IMR-90 (cell line): Measurements from ENCODE around the gene LEF1. TPM values are rescaled to one million over a fixed set of nuclear protein-coding genes. Genes with fewer than 3 reads are reported as not detected.
A peak's percentile ranks its signal among the peaks of the same experiment; 100 is the strongest.

ENCODE experiments used
- ATAC-seq: fragments of 200-7000 bp; cut with Tn5 transposase; 2 replicates; pipeline ENCODE4 v1.9.1; 2020; ENCODE audit warnings: low read depth, mild to moderate bottlenecking, moderate library complexity
- BruUV-seq: library from RNA; stranded (reverse); fragments of 400-500 nt; replicated peaks from 2 replicates; lab custom pipeline; 2021; lab: Mats Ljungman, UMichigan
- CTCF ChIA-PET: fragments of 300-600 bp; formaldehyde crosslinking; extraction: SDS; loops from one replicate; lab custom pipeline; 2021; ENCODE audit warnings: antibody characterized with exemption; lab: Yijun Ruan, JAX
- POLR2A ChIA-PET: fragments of 300-600 bp; sonication (Branson Sonifier 250); formaldehyde crosslinking; loops from one replicate; lab custom pipeline; 2022; ENCODE audit warnings: antibody characterized with exemption; ENCODE audit not compliant: unreplicated experiment; lab: Charles Lee
- DNase-seq: peaks from one replicate; pipeline ENCODE4 v3.0.0; 2013
- H2AFZ ChIP-seq: replicated peaks from 2 replicates; pipeline ENCODE3; 2013; ENCODE audit warnings: low read length, mild to moderate bottlenecking; ENCODE audit not compliant: poor library complexity
- H2AK5ac ChIP-seq: 2 replicates; pipeline ENCODE4 v1.6.1; 2013; ENCODE audit warnings: low read depth, low read length, inconsistent platforms
- H2AK9ac ChIP-seq: replicated peaks from 2 replicates; pipeline ENCODE3; 2013; ENCODE audit warnings: mild to moderate bottlenecking, low read depth, low read length, moderate library complexity; ENCODE audit not compliant: poor library complexity
- H2BK120ac ChIP-seq: 2 replicates; pipeline ENCODE4 v1.6.1; 2013; ENCODE audit warnings: low read depth, low read length, inconsistent platforms
- H2BK15ac ChIP-seq: 3 replicates; pipeline ENCODE4 v1.6.1; 2013; ENCODE audit warnings: low read depth, low read length, inconsistent platforms
- H2BK20ac ChIP-seq: 2 replicates; pipeline ENCODE4 v1.6.1; 2013; ENCODE audit warnings: low read depth, mild to moderate bottlenecking, inconsistent platforms, low read length, moderate library complexity
- H2BK5ac ChIP-seq: 2 replicates; pipeline ENCODE4 v1.6.1; 2013; ENCODE audit warnings: mild to moderate bottlenecking, low read depth, low read length, inconsistent platforms; ENCODE audit not compliant: poor library complexity, severe bottlenecking
- H3K14ac ChIP-seq: replicated peaks from 2 replicates; pipeline ENCODE4 v1.6.1; 2013; ENCODE audit warnings: low read depth, low read length, inconsistent platforms
- H3K18ac ChIP-seq: 2 replicates; pipeline ENCODE4 v1.6.1; 2013; ENCODE audit warnings: low read depth, low read length, control low read depth
- H3K23ac ChIP-seq: 2 replicates; pipeline ENCODE4 v1.6.1; 2013; ENCODE audit warnings: low read depth, low read length, inconsistent platforms
- H3K27ac ChIP-seq: 2 replicates; pipeline ENCODE4 v1.5.1; 2013; ENCODE audit warnings: mild to moderate bottlenecking, control low read depth, low read length; ENCODE audit not compliant: insufficient read depth
- H3K27me3 ChIP-seq: 2 replicates; pipeline ENCODE4 v1.6.1; 2013; ENCODE audit warnings: low read length; ENCODE audit not compliant: control insufficient read depth, insufficient read depth
- H3K36me3 ChIP-seq: 2 replicates; pipeline ENCODE4 v1.6.1; 2013; ENCODE audit warnings: low read length, mixed read lengths; ENCODE audit not compliant: control insufficient read depth, insufficient read depth
- H3K4ac ChIP-seq: 2 replicates; pipeline ENCODE4 v1.6.1; 2013; ENCODE audit warnings: low read depth, low read length, inconsistent platforms
- H3K4me1 ChIP-seq: 2 replicates; pipeline ENCODE4 v1.6.1; 2013; ENCODE audit warnings: low read length, mixed read lengths; ENCODE audit not compliant: control insufficient read depth, insufficient read depth
- H3K4me2 ChIP-seq: 2 replicates; pipeline ENCODE4 v1.6.1; 2013; ENCODE audit warnings: low read depth, mild to moderate bottlenecking, control low read depth, low read length, moderate library complexity
- H3K4me3 ChIP-seq: 2 replicates; pipeline ENCODE4 v1.5.1; 2013; ENCODE audit warnings: low read depth, mild to moderate bottlenecking, control low read depth, low read length, moderate library complexity; ENCODE audit not compliant: insufficient read depth
- H3K56ac ChIP-seq: 2 replicates; pipeline ENCODE4 v1.6.1; 2013; ENCODE audit warnings: low read length, inconsistent platforms; ENCODE audit not compliant: insufficient read depth; ENCODE audit errors: extremely low read depth
- H3K79me1 ChIP-seq, 2 experiments: 2 replicates each; pipeline ENCODE4 v1.6.1; 2013; ENCODE audit warnings: low read length in 2 of 2, inconsistent platforms in 1 of 2, low read depth in 1 of 2
- H3K9ac ChIP-seq: 2 replicates; pipeline ENCODE4 v1.6.1; 2013; ENCODE audit warnings: low read depth, low read length, control low read depth
- H3K9me1 ChIP-seq: 2 replicates; pipeline ENCODE4 v1.6.1; 2013; ENCODE audit warnings: low read length, inconsistent platforms; ENCODE audit not compliant: insufficient read depth
- H3K9me3 ChIP-seq: 2 replicates; pipeline ENCODE4 v1.6.1; 2013; ENCODE audit warnings: low read length; ENCODE audit not compliant: control insufficient read depth, insufficient read depth
- H4K20me1 ChIP-seq: 2 replicates; pipeline ENCODE4 v1.6.1; 2013; ENCODE audit warnings: low read length, inconsistent platforms; ENCODE audit not compliant: insufficient read depth
- H4K5ac ChIP-seq: 2 replicates; pipeline ENCODE4 v1.6.1; 2013; ENCODE audit warnings: mild to moderate bottlenecking, low read depth, low read length, control low read depth
- H4K8ac ChIP-seq, 2 experiments: 2 replicates each; pipeline ENCODE4 v1.6.1; 2013; ENCODE audit warnings: low read depth in 2 of 2, low read length in 2 of 2, control low read depth in 1 of 2, inconsistent platforms in 1 of 2
- H4K91ac ChIP-seq: 2 replicates; pipeline ENCODE4 v1.6.1; 2013; ENCODE audit warnings: low read depth, low read length, inconsistent platforms; ENCODE audit not compliant: insufficient read depth
- CHD1 ChIP-seq: IDR thresholded peaks from 2 replicates; pipeline ENCODE4 v1.6.1; 2012; ENCODE audit warnings: low read depth, low read length, improper control_type of control experiment
- FOS ChIP-seq: fragments of 150-350 bp; IDR thresholded peaks from 2 replicates; pipeline ENCODE4 v1.6.1; 2016; ENCODE audit warnings: low read depth, low read length
- POLR2A ChIP-seq: IDR thresholded peaks from 2 replicates; pipeline ENCODE4 v1.6.1; 2012; ENCODE audit warnings: mild to moderate bottlenecking, low read depth, low read length
- WGBS, 2 experiments: methylation state at CpG; one replicate each; pipeline versions ENCODE4 v1.1.5 to v1.1.7; 2013; ENCODE audit warnings: missing lambda C conversion rate in 2 of 2; ENCODE audit not compliant: insufficient read length in 1 of 2; ENCODE audit errors: extremely low coverage in 2 of 2; 5-methylcytosine and 5-hydroxymethylcytosine counted together
- dilution Hi-C: fragments of 300-500 bp; cut with HindIII; formaldehyde crosslinking; loops from one replicate; pipeline ENCODE4 v1.14.3; 2018; ENCODE audit warnings: low sequenced_read_pairs; ENCODE audit not compliant: unreplicated experiment
- in situ Hi-C: fragments of 300-500 bp; cut with MboI; formaldehyde crosslinking; loops from 3 replicates; pipeline ENCODE4 v1.14.3; 2019; ENCODE audit warnings: low sequenced_read_pairs, inconsistent platforms, mixed read lengths
- intact Hi-C: fragments of 100-400 bp; cut with micrococcal nuclease; formaldehyde crosslinking; loops from 2 replicates; pipeline ENCODE4 v1.10.0; 2022
- polyA plus RNA-seq, 3 experiments: library from polyadenylated mRNA; depleted of rRNA; stranded (reverse); fragments of >200 nt; gene quantifications; 2 replicates each; pipeline ENCODE4 v1.2.3, GENCODE V29; 2012; ENCODE audit warnings: low replicate concordance in 1 of 3
- total RNA-seq: library from RNA; depleted of rRNA; stranded (reverse); fragments of >200 nt; gene quantifications from 2 replicates; pipeline ENCODE4 v1.2.3, GENCODE V29; 2012

The LEF1 gene
- total and polyA plus RNA-seq, 2 of the 4 experiments (the other 2 are of a cell fraction) = 1.7 to 1.8 TPM

DNA sequence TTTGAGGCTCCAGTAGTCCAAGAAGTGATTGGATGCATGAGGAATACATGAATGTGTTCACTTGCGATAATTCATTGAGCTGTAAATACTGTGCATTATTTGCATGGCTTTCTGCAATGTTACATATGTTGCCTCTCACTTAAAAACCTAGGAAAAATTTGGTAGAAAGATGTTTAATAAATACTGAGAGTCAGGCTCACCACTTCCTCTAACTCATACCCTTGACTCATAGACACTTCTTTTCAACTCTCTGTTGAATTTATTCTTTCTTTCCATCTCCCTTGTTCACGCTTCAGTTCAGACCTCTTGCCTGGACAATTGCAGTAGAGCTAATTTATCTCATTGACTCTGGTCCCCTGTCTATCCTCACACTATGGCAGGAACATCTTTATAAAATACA is 35.8 kb upstream of the LEF1 start:
- Histone ChIP-seq H3K9ac (no peak overlapping the region), H2AK5ac (no peak overlapping the region), H3K27me3 (no peaks in the 10 kb centered on the region; the same call in 1 of the 2 replicates), H2BK20ac (peak overlapping the region; percentile 42; the same call in 1 of the 2 replicates), H3K14ac (no peak overlapping the region), H3K27ac (no peak overlapping the region), H4K8ac (no peak overlapping the region), H2BK5ac (no peak overlapping the region), H3K18ac (no peak overlapping the region), H4K91ac (no peak overlapping the region; the same call in 1 of the 2 replicates), H2BK15ac (no peak overlapping the region), H3K9me3 (no peaks in the 10 kb centered on the region), H3K4ac (no peak overlapping the region), H3K36me3 (no peaks in the 10 kb centered on the region), H2BK120ac (peak overlapping the region; percentile 81), H3K4me3 (no peak overlapping the region), H3K4me1 (no peaks in the 10 kb centered on the region), H2AFZ (no peak overlapping the region), H3K79me1 (no peaks in the 10 kb centered on the region), H2AK9ac (no peak overlapping the region), H3K56ac (no peak overlapping the region), H3K23ac (no peak overlapping the region), H4K20me1 (no peaks in the 10 kb centered on the region), H4K5ac (no peak overlapping the region), H3K9me1 (peaks cover 5% of the 10 kb centered on the region; the same call in 1 of the 2 replicates), H3K4me2 (no peak overlapping the region)
- peak; percentile 59 for ATAC-seq
- dilution Hi-C loops = no loop called here
- ChIA-PET POLR2A (no interaction called here), CTCF (no interaction called here)
- intact Hi-C loops = no loop called here
- in situ Hi-C loops = no loop called here
- WGBS, 2 experiments = 80% methylated on average over 1 of the region's 2 CpGs; no CpG with 5 or more reads in 1 of the 2 experiments
- TF ChIP-seq CHD1 (no peak), FOS (no peak), POLR2A (no peak)
- DNase-seq = no peak
- no TSS peak for BruUV-seq
